HG02623 (cell line): ENCODE data around the gene PFKL.

Source experiments
- ATAC-seq: cut with Tn5 transposase; IDR thresholded peaks from one replicate; pipeline ENCODE4 v1.9.1; 2021; ENCODE audit warnings: moderate library complexity; ENCODE audit not compliant: unreplicated experiment

The PFKL gene

GRCh38 chr21:44374601-44375280 lies 74.9 kb downstream of the PFKL start:
- ATAC-seq: no peak

DNA sequence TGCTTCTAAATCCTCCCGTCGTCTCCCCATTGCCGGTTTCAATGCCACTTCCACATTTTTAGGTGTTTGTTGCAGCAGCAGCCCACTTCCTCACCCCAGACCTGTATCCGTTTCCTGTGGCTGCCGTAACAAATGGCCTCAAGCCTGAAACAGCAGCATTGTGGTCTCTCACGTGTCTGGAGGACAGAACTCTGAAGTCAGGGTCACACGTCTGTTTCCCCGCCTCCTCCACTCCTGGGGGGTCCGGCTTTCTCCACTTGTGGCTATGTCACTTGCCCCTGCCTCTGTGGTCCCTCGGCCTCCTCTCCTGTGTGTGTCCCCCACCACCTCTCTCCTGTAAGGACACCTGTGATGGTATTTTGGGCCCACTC lies 75.4 kb downstream of the PFKL start:
- ATAC-seq: no peak

DNA sequence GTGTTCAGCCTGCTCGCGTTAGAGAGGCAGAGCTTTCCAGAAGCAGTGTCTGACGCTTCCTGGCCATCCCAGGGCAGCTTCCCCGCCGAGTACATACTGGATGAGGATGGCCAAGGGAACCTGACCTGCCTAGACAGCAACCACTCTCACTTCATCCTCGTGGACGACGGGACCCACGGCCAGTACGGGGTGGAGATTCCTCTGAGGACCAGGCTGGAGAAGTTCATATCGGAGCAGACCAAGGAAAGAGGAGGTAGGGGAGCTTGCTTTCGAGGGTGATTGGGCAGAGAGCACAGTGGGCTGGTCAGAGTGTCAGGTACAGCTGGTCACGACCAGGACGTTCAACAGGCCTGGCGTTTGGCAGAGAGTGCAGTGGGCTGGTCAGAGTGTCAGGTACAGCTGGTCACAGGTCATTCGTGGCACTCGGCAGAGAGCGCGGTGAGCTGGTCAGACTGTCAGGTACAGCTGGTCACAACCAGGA lies 75.9 kb downstream of the PFKL start:
- no peak for ATAC-seq

DNA sequence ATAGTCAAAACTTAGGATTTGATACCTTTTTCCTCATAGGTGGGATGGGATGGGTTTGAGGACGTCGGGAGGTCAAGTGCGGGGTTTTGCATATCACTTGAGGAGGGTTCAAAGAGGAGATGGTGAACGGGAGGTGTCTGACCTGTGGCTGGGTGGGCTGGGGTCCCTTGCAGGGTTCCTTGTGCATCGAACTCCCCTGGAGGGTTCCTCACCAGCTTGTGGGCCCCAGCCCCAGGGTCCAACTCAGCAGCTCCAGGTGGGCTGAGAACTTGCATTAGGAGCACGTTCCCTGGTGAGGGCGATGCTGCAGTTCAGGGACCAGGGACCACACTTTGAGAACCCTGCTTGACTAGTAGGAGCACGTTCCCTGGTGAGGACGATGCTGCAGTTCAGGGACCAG lies 76.8 kb downstream of the PFKL start:
- no peak for ATAC-seq
